GM10266 (cell line): ENCODE results near the gene HS6ST1.

Experiments used
- DNase-seq: peaks from one replicate; pipeline ENCODE4 v3.0.0; 2012; ENCODE audit errors: extremely low spot score
- CTCF ChIP-seq: IDR thresholded peaks from 2 replicates; pipeline ENCODE4 v1.5.1; 2012; ENCODE audit warnings: mild to moderate bottlenecking, low read depth; ENCODE audit not compliant: control insufficient read depth, insufficient read depth; ENCODE audit errors: missing control alignments

Gene HS6ST1

DNA sequence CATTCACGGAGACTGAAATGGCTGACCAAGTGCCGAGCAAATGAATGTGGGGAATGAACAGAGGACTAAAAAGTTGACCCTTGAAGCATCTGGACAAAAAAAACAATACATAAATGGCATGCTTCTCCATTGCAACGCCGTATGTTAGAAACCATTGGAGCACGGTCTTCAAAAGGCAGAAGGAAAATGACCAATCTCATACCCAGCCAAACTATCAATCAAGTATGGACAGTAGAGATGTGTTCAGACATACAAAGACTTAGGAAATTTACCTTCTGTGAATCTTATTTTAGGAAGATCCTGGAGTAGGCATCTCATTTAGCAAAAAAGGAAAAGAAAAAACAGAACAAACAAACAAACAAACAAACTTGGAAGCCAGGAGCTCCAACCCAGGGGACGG lies 44.5 kb downstream of the HS6ST1 start:
- TF ChIP-seq CTCF: no peak

GRCh38 chr2:128273469-128274081 lies 45.1 kb downstream of the HS6ST1 start:
- no peak for DNase-seq
- TF ChIP-seq CTCF: no peak

More for the DNA sequence above, 44.5 kb downstream of the HS6ST1 start:
- no peak for DNase-seq

DNA sequence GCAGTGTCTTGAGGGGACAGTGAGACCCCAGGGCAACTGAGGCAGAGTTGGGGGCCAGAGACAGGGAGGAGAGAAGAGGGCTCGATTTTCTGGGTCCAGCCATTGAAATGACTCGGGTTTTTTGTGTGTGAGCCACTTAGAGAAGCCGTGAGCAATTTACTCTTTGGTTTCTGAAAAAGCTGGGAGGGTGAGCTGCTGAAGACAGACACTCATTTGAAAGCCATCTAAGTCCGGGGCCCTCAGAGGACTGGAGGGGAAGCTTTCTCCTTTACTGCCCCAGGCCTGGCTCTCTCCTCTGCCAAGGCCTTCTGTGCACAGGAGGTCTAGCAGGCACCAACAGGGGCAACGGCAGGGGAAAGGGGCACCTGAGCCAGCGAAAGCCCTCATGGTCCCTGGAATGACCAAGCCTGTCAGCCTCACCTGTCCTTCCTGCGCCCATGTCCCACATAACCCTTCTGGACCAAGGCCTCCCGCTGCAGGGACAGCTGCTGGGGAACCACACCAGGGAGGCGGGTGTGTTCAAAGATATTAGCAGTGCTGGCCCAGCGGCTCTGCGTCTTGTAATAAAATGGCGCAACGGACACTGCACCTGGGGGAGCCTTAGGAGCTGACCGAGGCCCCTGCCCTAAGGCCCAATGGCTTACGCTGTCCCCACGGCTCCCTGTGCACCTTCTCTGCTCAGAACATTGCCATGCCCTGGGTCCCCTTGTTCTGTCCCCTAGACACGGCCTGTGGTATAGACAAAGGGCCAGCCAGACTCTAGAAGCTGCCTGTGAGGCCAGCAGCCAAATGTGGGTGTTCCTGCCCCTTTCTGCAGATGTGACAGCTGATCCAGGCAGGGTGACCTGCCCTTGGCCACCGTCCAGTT lies 45.8 kb downstream of the HS6ST1 start:
- no peak for TF ChIP-seq CTCF
- DNase-seq: no peak

DNA sequence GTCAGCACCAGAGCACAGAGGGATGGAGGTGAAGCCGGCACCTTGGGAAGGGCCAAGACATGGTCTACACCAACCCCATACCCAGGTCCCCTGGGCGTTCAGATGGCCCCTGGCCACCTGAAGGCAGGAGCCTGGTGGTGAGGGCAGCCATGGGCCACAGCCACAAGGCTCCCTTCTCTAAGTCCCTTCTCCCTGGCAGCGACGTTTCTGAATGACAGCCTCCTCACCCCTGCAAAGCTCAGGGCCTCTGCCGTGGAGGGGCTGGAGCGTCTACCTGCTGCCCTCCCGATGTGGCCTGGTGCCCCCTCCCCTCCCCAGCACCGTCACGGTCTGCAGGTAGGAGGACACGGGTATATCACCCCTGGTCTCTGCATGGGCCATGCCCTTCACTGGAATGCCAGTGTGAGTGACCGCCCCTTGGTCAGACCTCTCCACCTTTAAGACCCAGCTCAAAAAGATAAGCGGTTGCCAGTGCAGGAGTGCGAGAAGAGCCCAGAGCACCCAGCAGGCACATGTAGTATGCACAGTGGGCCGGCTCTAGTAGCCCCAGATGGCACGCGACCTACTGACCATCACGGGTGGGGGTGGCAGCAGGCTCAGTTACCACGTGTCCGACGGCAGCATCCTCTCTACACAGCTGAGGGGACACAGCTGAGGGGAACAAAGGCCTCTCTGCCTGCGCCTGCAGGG lies 46.6 kb downstream of the HS6ST1 start:
- TF ChIP-seq CTCF: no peak
- no peak for DNase-seq

GRCh38 chr2:128271597-128271910 lies 47.1 kb downstream of the HS6ST1 start:
- DNase-seq: no peak
- TF ChIP-seq CTCF: no peak

GRCh38 chr2:128270672-128271596 lies 47.7 kb downstream of the HS6ST1 start:
- DNase-seq: no peak
- no peak for TF ChIP-seq CTCF
